OCI-LY1 (cell line): Measurements from ENCODE around the gene GNB1L.

ENCODE experiments used
- H2AFZ ChIP-seq: fragments of 200-600 bp; sonication (generic), shearing (Covaris generic); 2 replicates; pipeline ENCODE4 v1.6.0; 2014; ENCODE audit warnings: antibody characterized with exemption, mild to moderate bottlenecking, low read length
- H3F3A ChIP-seq: fragments of 200-600 bp; sonication (generic), shearing (Covaris generic); 2 replicates; pipeline ENCODE4 v1.6.0; 2014; ENCODE audit warnings: mild to moderate bottlenecking, antibody characterized with exemption, low read length, moderate library complexity; ENCODE audit not compliant: insufficient read depth
- H3K27ac ChIP-seq: fragments of 200-600 bp; sonication (generic); 2 replicates; pipeline ENCODE4 v1.5.1; 2014; ENCODE audit warnings: low read length, mixed run types, mild to moderate bottlenecking, low read depth; ENCODE audit not compliant: poor library complexity, severe bottlenecking
- H3K27me3 ChIP-seq: fragments of 200-600 bp; sonication (generic); 2 replicates; pipeline ENCODE4 v1.6.0; 2014; ENCODE audit warnings: antibody characterized with exemption, mild to moderate bottlenecking, low read length, moderate library complexity; ENCODE audit not compliant: insufficient read depth
- H3K36me3 ChIP-seq: fragments of 200-600 bp; sonication (generic); 2 replicates; pipeline ENCODE4 v1.6.1; 2014; ENCODE audit warnings: mild to moderate bottlenecking, antibody characterized with exemption, low read length, moderate library complexity, mixed read lengths; ENCODE audit not compliant: insufficient read depth
- H3K4me1 ChIP-seq: fragments of 200-600 bp; sonication (generic); 2 replicates; pipeline ENCODE4 v1.5.1; 2014; ENCODE audit warnings: mild to moderate bottlenecking, low read length, moderate library complexity; ENCODE audit not compliant: insufficient read depth, severe bottlenecking
- H3K4me2 ChIP-seq: fragments of 200-600 bp; sonication (generic), shearing (Covaris generic); 2 replicates; pipeline ENCODE4 v1.6.1; 2014; ENCODE audit warnings: low read length
- H3K4me3 ChIP-seq: fragments of 200-600 bp; sonication (generic); 2 replicates; pipeline ENCODE4 v1.5.1; 2014; ENCODE audit warnings: low read length, low read depth, mild to moderate bottlenecking, mixed read lengths; ENCODE audit not compliant: poor library complexity, severe bottlenecking
- H3K79me2 ChIP-seq: fragments of 200-600 bp; shearing (Covaris generic); 2 replicates; pipeline ENCODE4 v1.6.1; 2016; ENCODE audit warnings: mixed run types, low read length, mixed read lengths; ENCODE audit not compliant: insufficient read depth
- H3K9ac ChIP-seq: fragments of 200-600 bp; sonication (generic), shearing (Covaris generic); 2 replicates; pipeline ENCODE4 v1.6.1; 2014; ENCODE audit warnings: mild to moderate bottlenecking, low read length, mixed read lengths
- H3K9me2 ChIP-seq: fragments of 200-600 bp; sonication (generic), shearing (Covaris generic); 2 replicates; pipeline ENCODE4 v1.6.1; 2014; ENCODE audit warnings: low read depth, mild to moderate bottlenecking, low read length, mixed read lengths
- H3K9me3 ChIP-seq: fragments of 200-600 bp; shearing (Covaris generic); 2 replicates; pipeline ENCODE4 v1.6.1; 2014; ENCODE audit warnings: low read length, mixed read lengths
- H4K20me1 ChIP-seq: fragments of 200-600 bp; sonication (generic), shearing (Covaris generic); 2 replicates; pipeline ENCODE4 v1.6.0; 2016; ENCODE audit warnings: mild to moderate bottlenecking, low read length; ENCODE audit not compliant: insufficient read depth
- CTCF ChIP-seq: fragments of 200-600 bp; sonication (generic), shearing (Covaris generic); IDR thresholded peaks from 2 replicates; pipeline ENCODE4 v1.5.1; 2017; ENCODE audit warnings: mild to moderate bottlenecking, antibody characterized with exemption, low read length, moderate library complexity, mixed read lengths
- EZH2 ChIP-seq: fragments of 200-600 bp; sonication (generic), shearing (Covaris generic); IDR thresholded peaks from 2 replicates; pipeline ENCODE4 v1.8.0; 2017; ENCODE audit warnings: borderline replicate concordance, mixed run types, mild to moderate bottlenecking, antibody characterized with exemption, low read length, moderate library complexity, mixed read lengths

The GNB1L gene

GRCh38 chr22:19819911-19820879 is 34.5 kb downstream of the GNB1L start:
- Histone ChIP-seq H3K79me2 (no peaks in the 10 kb centered on the region), H3K4me1 (peaks cover 35% of the 10 kb centered on the region), H3F3A (no peaks in the 10 kb centered on the region), H3K27ac (no peak overlapping the region), H3K9me3 (no peaks in the 10 kb centered on the region), H3K36me3 (no peaks in the 10 kb centered on the region), H3K4me2 (no peak overlapping the region), H4K20me1 (no peaks in the 10 kb centered on the region), H3K27me3 (no peaks in the 10 kb centered on the region), H2AFZ (no peak overlapping the region), H3K4me3 (no peak overlapping the region), H3K9me2 (no peaks in the 10 kb centered on the region), H3K9ac (no peak overlapping the region)
- no peak for TF ChIP-seq EZH2

- H3K9me3 ChIP-seq = no peaks in the 10 kb centered on the region
- TF ChIP-seq CTCF (no peak), EZH2 (no peak)
- H3F3A ChIP-seq = no peaks in the 10 kb centered on the region
- H3K27me3 ChIP-seq = no peaks in the 10 kb centered on the region
- no peak overlapping the region for H3K4me2 ChIP-seq
- H3K4me3 ChIP-seq = no peak overlapping the region
- H3K9me2 ChIP-seq = no peaks in the 10 kb centered on the region
- no peaks in the 10 kb centered on the region for H3K36me3 ChIP-seq
- H3K27ac ChIP-seq = no peak overlapping the region
- peaks cover 33% of the 10 kb centered on the region for H3K4me1 ChIP-seq
- H4K20me1 ChIP-seq = no peaks in the 10 kb centered on the region
- no peaks in the 10 kb centered on the region for H3K79me2 ChIP-seq
- H2AFZ ChIP-seq = no peak overlapping the region
- no peak overlapping the region for H3K9ac ChIP-seq
Measured at GRCh38 chr22:19819208-19819910, 35.3 kb downstream of the GNB1L start.

- Histone ChIP-seq H3F3A (no peaks in the 10 kb centered on the region), H3K79me2 (no peaks in the 10 kb centered on the region), H3K9ac (no peak overlapping the region), H2AFZ (no peak overlapping the region), H3K36me3 (no peaks in the 10 kb centered on the region), H3K4me3 (no peak overlapping the region), H3K9me3 (no peaks in the 10 kb centered on the region), H3K4me2 (no peak overlapping the region), H3K27ac (peak overlapping the region; percentile 61), H4K20me1 (no peaks in the 10 kb centered on the region), H3K9me2 (no peaks in the 10 kb centered on the region), H3K4me1 (peaks cover 25% of the 10 kb centered on the region), H3K27me3 (no peaks in the 10 kb centered on the region)
- no peak for TF ChIP-seq EZH2
- TF ChIP-seq CTCF = no peak
Measured at GRCh38 chr22:19818324-19819207, 36.1 kb downstream of the GNB1L start.
